Activated CD4-positive, CD25-positive, alpha-beta regulatory T cell treated with anti-CD3 and anti-CD28 coated beads, Interleukin-2, amount 50 U/mL, for 72 hours (primary cell): Measurements from ENCODE around the gene UGT1A6.

Experiments
- DNase-seq: peaks from one replicate; pipeline ENCODE4 v3.0.0; 2021

Gene UGT1A6

GRCh38 chr2:233822101-233822771 lies 129.5 kb downstream of the UGT1A6 start:
- DNase-seq = peak; percentile 16
